GM12878 (cell line): Measurements from ENCODE around the gene SV2A. TPM values are rescaled to one million over a fixed set of nuclear protein-coding genes. Genes with fewer than 3 reads are reported as not detected.

Experiments used
- ATAC-seq: fragments of 200-7000 bp; cut with Tn5 transposase; 3 replicates; pipeline ENCODE4 v1.9.1; 2020; ENCODE audit warnings: mild to moderate bottlenecking, moderate library complexity
- BruUV-seq: library from RNA; stranded (reverse); fragments of 400-500 nt; replicated peaks from 2 replicates; lab custom pipeline; 2021; lab: Mats Ljungman, UMichigan
- CTCF ChIA-PET: fragments of 300-600 bp; sonication (Branson Sonifier 250); formaldehyde crosslinking; extraction: SDS; loops from one replicate; lab custom pipeline; 2021; ENCODE audit warnings: inconsistent platforms; lab: Yijun Ruan, JAX
- POLR2A ChIA-PET: fragments of 350-600 bp; formaldehyde crosslinking; extraction: SDS; loops from one replicate; lab custom pipeline; 2021; ENCODE audit warnings: inconsistent platforms; lab: Charles Lee
- RAD21 ChIA-PET: fragments of 300-600 bp; sonication (Branson Sonifier 250); formaldehyde crosslinking; loops from one replicate; lab custom pipeline; 2023; ENCODE audit warnings: antibody characterized with exemption; ENCODE audit not compliant: unreplicated experiment; lab: Charles Lee
- SMC1A ChIA-PET: fragments of 300-600 bp; sonication (Branson Sonifier 250); formaldehyde crosslinking; loops from one replicate; lab custom pipeline; 2023; ENCODE audit not compliant: unreplicated experiment, uncharacterized antibody; lab: Charles Lee
- DNase-seq: peaks from one replicate; pipeline ENCODE4 v3.0.0-alpha.2; 2011; ENCODE audit warnings: low read depth, low spot score
- FAIRE-seq: peaks from 3 replicates; lab custom pipeline; 2011; peaks lifted over from hg19 to GRCh38; lab: Jason Lieb, UNC
- H2AFZ ChIP-seq: 2 replicates; pipeline ENCODE4 v1.6.0; 2011; ENCODE audit warnings: low read depth, low read length, control low read depth; ENCODE audit not compliant: control insufficient read depth
- H3K27ac ChIP-seq: 2 replicates; pipeline ENCODE4 v1.5.1; 2011; ENCODE audit warnings: control low read depth; ENCODE audit not compliant: control insufficient read depth, insufficient read depth
- H3K27me3 ChIP-seq, 2 experiments: replicated peaks in 1 of 2; 2 replicates each; pipeline versions ENCODE4 v1.6.0 to v1.6.1; 2011; ENCODE audit warnings: low read length in 1 of 2; ENCODE audit not compliant: control insufficient read depth in 2 of 2, insufficient read depth in 2 of 2
- H3K36me3 ChIP-seq, 2 experiments: 2 replicates each; pipeline ENCODE4 v1.5.1; 2011; ENCODE audit warnings: low read length in 1 of 2; ENCODE audit not compliant: control insufficient read depth in 2 of 2, insufficient read depth in 2 of 2
- H3K4me1 ChIP-seq: 2 replicates; pipeline ENCODE4 v1.6.1; 2011; ENCODE audit warnings: mild to moderate bottlenecking, low read length, moderate library complexity, mixed read lengths; ENCODE audit not compliant: control insufficient read depth, insufficient read depth
- H3K4me2 ChIP-seq: 2 replicates; pipeline ENCODE4 v1.6.0; 2011; ENCODE audit warnings: control low read depth; ENCODE audit not compliant: control insufficient read depth, insufficient read depth
- H3K4me3 ChIP-seq: fragments of 200-600 bp; sonication (generic); 2 replicates; pipeline ENCODE4 v1.5.1; 2016
- H3K79me2 ChIP-seq: 2 replicates; pipeline ENCODE4 v1.6.0; 2011; ENCODE audit warnings: low read length; ENCODE audit not compliant: control insufficient read depth, insufficient read depth
- H3K9ac ChIP-seq: 2 replicates; pipeline ENCODE4 v1.8.0; 2011; ENCODE audit warnings: low read length, control low read depth, mixed read lengths; ENCODE audit not compliant: control insufficient read depth, insufficient read depth
- H3K9me3 ChIP-seq: replicated peaks from 3 replicates; pipeline ENCODE4 v1.5.1; 2011; ENCODE audit warnings: mild to moderate bottlenecking, low read length; ENCODE audit not compliant: control insufficient read depth, insufficient read depth
- H4K20me1 ChIP-seq: 2 replicates; pipeline ENCODE4 v1.6.0; 2011; ENCODE audit not compliant: control insufficient read depth, insufficient read depth
- BMI1 ChIP-seq: fragments of 450-650 bp; IDR thresholded peaks from 2 replicates; pipeline ENCODE4 v1.6.1; 2016; ENCODE audit warnings: mild to moderate bottlenecking, moderate library complexity, borderline replicate concordance
- CBX3 ChIP-seq: fragments of 200-600 bp; sonication (generic); IDR thresholded peaks from 2 replicates; pipeline ENCODE4 v1.6.1; 2016; ENCODE audit warnings: low read depth, borderline replicate concordance
- CBX5 ChIP-seq: sonication (generic); IDR thresholded peaks from 2 replicates; pipeline ENCODE4 v1.6.1; 2016; ENCODE audit warnings: low read depth, moderate library complexity, mild to moderate bottlenecking, inconsistent platforms
- ELK1 ChIP-seq: IDR thresholded peaks from 2 replicates; pipeline ENCODE4 v1.6.1; 2012; ENCODE audit warnings: low read depth, low read length, improper control_type of control experiment
- HSF1 ChIP-seq: fragments of 150-350 bp; IDR thresholded peaks from 2 replicates; pipeline ENCODE4 v1.6.1; 2014; ENCODE audit warnings: mild to moderate bottlenecking, low read depth, low read length
- KLF5 ChIP-seq: fragments of 450-650 bp; IDR thresholded peaks from 2 replicates; pipeline ENCODE4 v1.6.1; 2014; ENCODE audit warnings: mild to moderate bottlenecking; ENCODE audit not compliant: partially characterized antibody
- NRF1 ChIP-seq: conservative IDR thresholded peaks from 2 replicates; pipeline ENCODE4 v1.6.1; 2011; ENCODE audit warnings: mild to moderate bottlenecking, low read depth, low read length, improper control_type of control experiment
- PAX8 ChIP-seq: fragments of 450-650 bp; IDR thresholded peaks from 2 replicates; pipeline ENCODE4 v1.6.1; 2017; ENCODE audit warnings: mild to moderate bottlenecking, moderate library complexity
- PBX3 ChIP-seq: IDR thresholded peaks from 2 replicates; pipeline ENCODE4 v1.6.1; 2011; ENCODE audit warnings: mild to moderate bottlenecking, low read depth, low read length, moderate library complexity; ENCODE audit not compliant: insufficient replicate concordance
- SREBF2 ChIP-seq: IDR thresholded peaks from 2 replicates; pipeline ENCODE4 v1.6.1; 2012; ENCODE audit warnings: mild to moderate bottlenecking, low read length
- SUZ12 ChIP-seq: fragments of 200-600 bp; sonication (generic); IDR thresholded peaks from one replicate; pipeline ENCODE4 v1.6.1; 2018; ENCODE audit warnings: antibody characterized with exemption, mild to moderate bottlenecking; ENCODE audit not compliant: unreplicated experiment
- ZNF384 ChIP-seq: IDR thresholded peaks from 2 replicates; pipeline ENCODE4 v1.6.1; 2012; ENCODE audit warnings: low read depth, mild to moderate bottlenecking, low read length, improper control_type of control experiment, borderline replicate concordance
- ZNF687 ChIP-seq: fragments of 450-650 bp; IDR thresholded peaks from 2 replicates; pipeline ENCODE4 v1.6.1; 2017; ENCODE audit warnings: mild to moderate bottlenecking, moderate library complexity
- whole genome bisulfite sequencing: methylation state at CpG from one replicate; pipeline ENCODE4 v1.1.6; 2016; ENCODE audit warnings: low lambda C conversion rate; ENCODE audit not compliant: insufficient replicate concordance, insufficient coverage; ENCODE audit errors: missing lambda C conversion rate; 5-methylcytosine and 5-hydroxymethylcytosine counted together
- in situ Hi-C: fragments of 300-500 bp; cut with MboI; formaldehyde crosslinking; loops from 9 replicates; pipeline ENCODE4 v1.14.3; 2018; ENCODE audit warnings: mixed read lengths
- intact Hi-C: fragments of 100-400 bp; cut with micrococcal nuclease; formaldehyde crosslinking; loops from one replicate; pipeline ENCODE4 v1.14.2; 2022; ENCODE audit not compliant: unreplicated experiment
- polyA plus RNA-seq, 11 experiments: library from polyadenylated mRNA; depleted of rRNA in 4 of 11; unstranded in 6 of 11; stranded (reverse) in 5 of 11; fragments of >200 nt; fragmentation: Nextera tagmentation in 4 of 11; fragmentation: Illumina TruSeq in 1 of 11; extraction: Ambion mirVana in 4 of 11; extraction: Trizol in 1 of 11; gene quantifications; 1 replicate in 1 of 11; 2 replicates in 10 of 11; pipeline versions ENCODE4 v1.2.1 to v1.2.3, GENCODE V29; 2011 to 2016; ENCODE audit warnings: inconsistent platforms in 2 of 11, missing spikeins in 2 of 11, low read depth in 1 of 11
- total RNA-seq, 4 experiments: library from RNA; depleted of rRNA in 3 of 4; stranded (reverse); fragments of >200 nt in 3 of 4; fragmentation: Illumina TruSeq in 1 of 4; extraction: Trizol in 1 of 4; gene quantifications; 2 replicates each; pipeline versions ENCODE4 v1.2.1 to v1.2.3, GENCODE V29; 2013 to 2021

The SV2A gene
- total and polyA plus RNA-seq, 10 of the 15 experiments (the other 5 are each of a cell fraction or from before 2014, with no cell fraction given), result 0.39 to 11.6 (median 5.4) TPM

- Histone ChIP-seq H3K27ac (no peak overlapping the region), H3K79me2 (peaks cover 28% of the 10 kb centered on the region), H3K4me3 (peak overlapping the region; percentile 99), H3K36me3 (peaks cover 7 to 11% of the 10 kb centered on the region in 2 experiments), H4K20me1 (no peaks in the 10 kb centered on the region), H3K4me2 (peak overlapping the region; percentile 85), H2AFZ (no peak overlapping the region), H3K9ac (no peak overlapping the region), H3K27me3 (no peaks in the 10 kb centered on the region), H3K4me1 (peaks cover 10% of the 10 kb centered on the region), H3K9me3 (no peaks in the 10 kb centered on the region)
- FAIRE-seq (no peak), ATAC-seq (no peak), DNase-seq (no peak)
- in situ Hi-C loops (no loop called here), intact Hi-C loops (no loop called here)
- ChIA-PET RAD21 (no interaction called here), CTCF (no interaction called here), POLR2A (no interaction called here), SMC1A (interaction anchor here (1.4 kb wide), 1 partner anchor 37 kb away, joined by 3 read pairs; no protein-coding TSS in a partner anchor)
- TF ChIP-seq CBX3 (no peak), SREBF2 (no peak), PBX3 (no peak), PAX8 (no peak), CBX5 (no peak), KLF5 (no peak), ELK1 (no peak), SUZ12 (no peak), NRF1 (no peak), ZNF384 (no peak), BMI1 (no peak), ZNF687 (no peak), HSF1 (no peak)
- TSS peak; percentile 76 for BruUV-seq
- whole genome bisulfite sequencing, result 96% methylated on average over 9 of the region's 9 CpGs
These were observed 8.7 kb upstream of the SV2A start for GRCh38 chr1:149926296-149926695.
